ENCODE measurements around the gene LRRC32.

DNA sequence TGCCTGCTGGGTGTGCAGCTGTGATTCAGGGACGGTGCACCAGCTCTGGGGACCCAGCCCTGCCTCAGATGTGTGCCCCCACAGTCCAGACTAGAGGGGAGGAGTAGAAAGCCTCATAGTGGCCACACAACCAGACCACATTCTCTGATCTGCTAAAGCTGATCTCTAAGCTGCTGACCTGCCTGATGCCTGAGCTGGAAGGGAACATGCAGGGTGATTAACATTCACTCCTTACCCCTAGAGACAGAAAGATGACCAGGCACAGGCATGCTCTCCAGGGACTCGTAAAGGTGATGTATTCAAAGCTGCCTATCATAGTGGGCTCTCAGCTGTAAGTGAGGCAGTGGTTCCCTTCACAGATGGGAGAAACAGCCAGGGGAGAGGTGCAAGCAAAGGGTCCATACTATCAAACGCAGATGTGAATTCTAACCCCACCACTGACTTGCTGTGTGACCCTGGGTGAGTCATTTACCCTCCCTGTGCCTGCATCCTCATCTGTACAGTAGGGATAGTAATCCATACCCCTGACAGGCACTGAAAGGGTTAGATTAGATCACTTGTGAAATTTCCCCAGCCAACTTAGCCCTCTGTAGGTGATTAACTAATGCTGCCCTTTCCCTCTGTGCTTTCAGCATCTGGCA, 29.0 kb upstream of the LRRC32 start:
- TF ChIP-seq, protein P1, sequence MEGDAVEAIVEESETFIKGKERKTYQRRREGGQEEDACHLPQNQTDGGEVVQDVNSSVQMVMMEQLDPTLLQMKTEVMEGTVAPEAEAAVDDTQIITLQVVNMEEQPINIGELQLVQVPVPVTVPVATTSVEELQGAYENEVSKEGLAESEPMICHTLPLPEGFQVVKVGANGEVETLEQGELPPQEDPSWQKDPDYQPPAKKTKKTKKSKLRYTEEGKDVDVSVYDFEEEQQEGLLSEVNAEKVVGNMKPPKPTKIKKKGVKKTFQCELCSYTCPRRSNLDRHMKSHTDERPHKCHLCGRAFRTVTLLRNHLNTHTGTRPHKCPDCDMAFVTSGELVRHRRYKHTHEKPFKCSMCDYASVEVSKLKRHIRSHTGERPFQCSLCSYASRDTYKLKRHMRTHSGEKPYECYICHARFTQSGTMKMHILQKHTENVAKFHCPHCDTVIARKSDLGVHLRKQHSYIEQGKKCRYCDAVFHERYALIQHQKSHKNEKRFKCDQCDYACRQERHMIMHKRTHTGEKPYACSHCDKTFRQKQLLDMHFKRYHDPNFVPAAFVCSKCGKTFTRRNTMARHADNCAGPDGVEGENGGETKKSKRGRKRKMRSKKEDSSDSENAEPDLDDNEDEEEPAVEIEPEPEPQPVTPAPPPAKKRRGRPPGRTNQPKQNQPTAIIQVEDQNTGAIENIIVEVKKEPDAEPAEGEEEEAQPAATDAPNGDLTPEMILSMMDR (IDR thresholded peaks at IDR 0.05; ENCODE audit: poor library complexity, severe bottlenecking) = no peak
- TF ChIP-seq EZH2 (IDR thresholded peaks at IDR 0.05; ENCODE audit: borderline replicate concordance, insufficient read depth, low read length, poor library complexity, severe bottlenecking) (no peak), POLR2AphosphoS5 (IDR thresholded peaks at IDR 0.05) (no peak), RAD21 (conservative IDR thresholded peaks at IDR 0.05) (no peak), TAF1 (IDR thresholded peaks at IDR 0.05; ENCODE audit: low read depth) (no peak), SMC3 (conservative IDR thresholded peaks at IDR 0.05; ENCODE audit: poor library complexity) (no peak), EP300 (conservative IDR thresholded peaks at IDR 0.05; ENCODE audit: poor library complexity, severe bottlenecking) (no peak)
- TF ChIP-seq, protein P2, sequence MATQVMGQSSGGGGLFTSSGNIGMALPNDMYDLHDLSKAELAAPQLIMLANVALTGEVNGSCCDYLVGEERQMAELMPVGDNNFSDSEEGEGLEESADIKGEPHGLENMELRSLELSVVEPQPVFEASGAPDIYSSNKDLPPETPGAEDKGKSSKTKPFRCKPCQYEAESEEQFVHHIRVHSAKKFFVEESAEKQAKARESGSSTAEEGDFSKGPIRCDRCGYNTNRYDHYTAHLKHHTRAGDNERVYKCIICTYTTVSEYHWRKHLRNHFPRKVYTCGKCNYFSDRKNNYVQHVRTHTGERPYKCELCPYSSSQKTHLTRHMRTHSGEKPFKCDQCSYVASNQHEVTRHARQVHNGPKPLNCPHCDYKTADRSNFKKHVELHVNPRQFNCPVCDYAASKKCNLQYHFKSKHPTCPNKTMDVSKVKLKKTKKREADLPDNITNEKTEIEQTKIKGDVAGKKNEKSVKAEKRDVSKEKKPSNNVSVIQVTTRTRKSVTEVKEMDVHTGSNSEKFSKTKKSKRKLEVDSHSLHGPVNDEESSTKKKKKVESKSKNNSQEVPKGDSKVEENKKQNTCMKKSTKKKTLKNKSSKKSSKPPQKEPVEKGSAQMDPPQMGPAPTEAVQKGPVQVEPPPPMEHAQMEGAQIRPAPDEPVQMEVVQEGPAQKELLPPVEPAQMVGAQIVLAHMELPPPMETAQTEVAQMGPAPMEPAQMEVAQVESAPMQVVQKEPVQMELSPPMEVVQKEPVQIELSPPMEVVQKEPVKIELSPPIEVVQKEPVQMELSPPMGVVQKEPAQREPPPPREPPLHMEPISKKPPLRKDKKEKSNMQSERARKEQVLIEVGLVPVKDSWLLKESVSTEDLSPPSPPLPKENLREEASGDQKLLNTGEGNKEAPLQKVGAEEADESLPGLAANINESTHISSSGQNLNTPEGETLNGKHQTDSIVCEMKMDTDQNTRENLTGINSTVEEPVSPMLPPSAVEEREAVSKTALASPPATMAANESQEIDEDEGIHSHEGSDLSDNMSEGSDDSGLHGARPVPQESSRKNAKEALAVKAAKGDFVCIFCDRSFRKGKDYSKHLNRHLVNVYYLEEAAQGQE (IDR thresholded peaks at IDR 0.05; ENCODE audit: borderline replicate concordance) = no peak

All from neural cell (in vitro differentiated cells).